NCI-H1092 treated with DMSO at 0.1 percent for 48 hours (cell line): ENCODE measurements around the gene MICALL2.
A peak's percentile ranks its signal among the peaks of the same experiment; 100 is the strongest.

Source experiments
- DNase-seq: peaks from one replicate; lab custom pipeline; 2025; lab: John Stamatoyannopoulos, UW

MICALL2 gene

DNA sequence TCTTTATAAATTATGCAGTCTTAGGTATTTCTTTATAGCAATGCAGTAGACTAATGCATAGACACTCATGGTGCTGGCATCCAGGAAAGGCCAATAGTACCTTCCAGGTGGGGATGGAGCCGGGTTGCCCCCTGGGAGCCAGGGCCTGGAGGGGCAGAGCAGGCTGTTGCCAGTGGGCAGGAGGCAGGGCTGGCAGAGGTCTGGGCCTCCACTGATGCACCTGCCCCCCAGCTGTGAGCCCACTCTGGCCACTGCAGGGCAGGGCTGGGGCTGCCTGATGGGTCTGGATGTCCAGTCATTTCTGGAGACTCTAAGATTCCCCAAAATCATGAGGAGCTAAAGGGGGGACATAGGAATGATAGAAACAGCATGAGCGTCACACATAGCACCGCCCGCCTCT is 66.7 kb downstream of the MICALL2 start:
- DNase-seq: no peak

DNA sequence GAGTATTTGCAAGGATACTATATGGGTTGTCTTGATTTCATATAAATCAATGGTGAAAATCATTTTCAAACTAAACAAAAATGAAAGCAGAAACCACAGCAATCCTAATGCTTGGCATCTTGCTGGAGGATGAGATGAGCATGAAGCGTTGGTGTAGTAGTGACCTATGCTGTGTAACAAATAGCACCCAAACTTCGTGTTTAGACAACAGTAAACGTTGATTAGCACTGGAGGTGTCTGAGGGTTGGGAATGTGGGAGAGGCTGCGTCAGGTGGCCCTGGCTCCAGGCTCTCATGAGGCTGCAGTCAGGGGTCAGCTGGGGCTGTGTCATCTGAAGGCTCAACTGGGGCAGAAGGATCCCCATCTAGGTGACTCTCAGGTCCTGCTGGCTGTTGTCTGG is 67.8 kb downstream of the MICALL2 start:
- DNase-seq: no peak

DNA sequence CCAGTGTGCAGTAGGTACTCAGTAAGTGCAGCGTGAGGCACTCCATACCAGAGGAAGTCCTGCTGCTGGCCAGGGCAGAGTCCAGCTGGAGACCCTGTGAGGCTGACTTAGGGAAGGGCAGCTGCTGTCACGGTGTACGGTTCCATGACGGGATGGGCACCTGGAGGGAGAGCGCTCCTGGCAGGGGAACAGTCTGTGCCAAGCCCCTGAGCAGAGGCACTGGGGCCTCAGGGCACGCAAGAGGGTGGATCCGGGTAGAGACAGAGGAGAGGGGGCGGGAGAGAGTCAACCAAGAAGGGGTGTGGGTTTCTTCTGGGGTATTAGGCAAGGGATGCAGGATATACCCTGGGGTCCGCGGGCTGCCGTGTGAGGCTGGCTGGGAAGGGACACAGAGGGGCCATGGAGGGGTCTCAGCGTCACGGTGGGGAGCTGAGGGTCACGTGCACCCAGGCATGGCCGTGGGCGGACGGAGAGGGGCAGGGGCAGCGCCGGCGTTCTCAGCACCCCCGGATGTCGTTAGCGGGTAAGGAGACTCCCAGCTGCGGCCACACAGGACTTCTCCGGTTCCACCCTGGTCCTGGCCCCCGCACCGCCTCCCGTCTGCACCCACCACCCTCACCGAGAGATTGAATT is 70.5 kb downstream of the MICALL2 start:
- DNase-seq: no peak

DNA sequence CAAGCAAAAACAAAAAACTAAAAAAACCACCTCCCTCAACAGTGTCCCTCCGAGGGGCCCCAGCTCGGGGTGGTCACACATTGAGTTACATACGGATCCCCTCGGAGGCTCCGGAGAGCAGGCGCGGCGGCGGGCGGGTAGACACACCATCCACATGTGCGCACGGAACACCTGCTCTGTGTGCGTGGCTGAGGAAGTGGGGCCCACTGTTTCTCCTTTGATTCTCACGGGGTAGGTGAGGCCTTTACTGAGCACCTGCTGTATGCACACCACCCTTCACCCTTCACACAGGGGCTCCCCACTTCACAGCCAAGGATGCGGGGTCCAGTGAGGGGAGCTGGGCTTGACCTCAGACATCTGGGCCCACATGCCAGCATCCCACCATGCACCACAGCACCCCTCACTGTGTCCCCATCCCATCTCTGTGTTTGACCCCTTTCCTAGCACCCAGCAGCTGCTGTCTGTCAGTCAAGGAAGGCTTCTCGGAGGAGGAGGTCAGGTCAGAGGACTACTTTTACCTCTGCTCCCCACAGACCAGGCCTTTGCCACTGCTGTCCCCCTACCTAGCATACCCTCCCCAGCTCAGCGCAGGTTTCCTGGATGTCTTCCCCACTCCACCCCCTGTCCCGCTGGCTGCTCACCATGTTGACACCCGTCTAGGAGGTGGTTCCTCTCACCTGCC is 71.1 kb downstream of the MICALL2 start:
- DNase-seq: no peak

DNA sequence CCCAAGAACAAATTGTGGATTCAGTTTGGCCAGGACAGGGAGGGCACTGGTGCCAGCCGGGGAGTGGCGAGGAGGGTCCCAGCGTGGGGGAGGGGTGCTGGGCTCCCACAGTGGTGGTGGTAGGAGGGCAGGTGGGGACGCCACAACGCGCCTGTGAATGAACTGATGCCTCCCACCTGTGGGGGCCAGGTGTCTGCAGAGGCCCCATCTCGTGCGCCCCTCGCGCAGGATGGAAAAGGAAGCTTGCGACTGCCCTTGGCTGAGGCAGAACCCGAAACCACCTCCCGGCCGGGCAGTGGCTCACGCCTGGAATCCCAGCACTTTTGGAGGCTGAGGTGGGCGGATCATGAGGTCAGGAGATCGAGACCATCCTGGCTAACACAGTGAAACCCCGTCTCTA is 72.0 kb downstream of the MICALL2 start:
- DNase-seq: no peak

DNA sequence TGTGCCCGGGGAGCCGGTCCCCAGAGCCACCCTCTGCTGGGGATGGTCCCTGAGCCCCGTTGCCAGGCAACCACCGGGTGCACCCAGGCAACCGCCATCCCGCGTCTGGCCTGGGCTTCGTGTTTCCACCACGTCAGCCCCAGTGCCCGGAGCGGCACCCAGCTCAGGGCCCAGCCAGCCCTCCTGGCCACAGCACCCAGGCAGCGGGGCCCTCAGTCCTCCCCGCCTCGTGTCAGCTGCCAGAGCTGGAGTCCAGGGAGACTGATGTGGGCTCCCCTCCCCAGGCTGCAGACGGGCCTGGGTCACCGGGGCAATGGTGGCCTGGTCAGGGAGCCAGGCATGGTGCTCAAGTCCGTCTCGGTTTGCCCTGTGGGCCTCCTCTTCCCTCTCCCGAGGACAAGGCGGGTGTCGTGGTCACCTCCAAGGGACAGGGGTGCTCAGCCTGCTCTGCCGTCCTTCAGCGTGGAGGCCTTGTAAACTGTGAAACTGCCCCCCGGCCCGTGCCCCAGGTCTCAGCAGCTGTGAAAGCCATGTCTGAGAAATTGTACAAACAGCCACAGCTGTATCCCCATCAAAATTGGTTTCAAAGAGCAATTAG is 72.5 kb downstream of the MICALL2 start:
- peak; percentile 40 for DNase-seq

DNA sequence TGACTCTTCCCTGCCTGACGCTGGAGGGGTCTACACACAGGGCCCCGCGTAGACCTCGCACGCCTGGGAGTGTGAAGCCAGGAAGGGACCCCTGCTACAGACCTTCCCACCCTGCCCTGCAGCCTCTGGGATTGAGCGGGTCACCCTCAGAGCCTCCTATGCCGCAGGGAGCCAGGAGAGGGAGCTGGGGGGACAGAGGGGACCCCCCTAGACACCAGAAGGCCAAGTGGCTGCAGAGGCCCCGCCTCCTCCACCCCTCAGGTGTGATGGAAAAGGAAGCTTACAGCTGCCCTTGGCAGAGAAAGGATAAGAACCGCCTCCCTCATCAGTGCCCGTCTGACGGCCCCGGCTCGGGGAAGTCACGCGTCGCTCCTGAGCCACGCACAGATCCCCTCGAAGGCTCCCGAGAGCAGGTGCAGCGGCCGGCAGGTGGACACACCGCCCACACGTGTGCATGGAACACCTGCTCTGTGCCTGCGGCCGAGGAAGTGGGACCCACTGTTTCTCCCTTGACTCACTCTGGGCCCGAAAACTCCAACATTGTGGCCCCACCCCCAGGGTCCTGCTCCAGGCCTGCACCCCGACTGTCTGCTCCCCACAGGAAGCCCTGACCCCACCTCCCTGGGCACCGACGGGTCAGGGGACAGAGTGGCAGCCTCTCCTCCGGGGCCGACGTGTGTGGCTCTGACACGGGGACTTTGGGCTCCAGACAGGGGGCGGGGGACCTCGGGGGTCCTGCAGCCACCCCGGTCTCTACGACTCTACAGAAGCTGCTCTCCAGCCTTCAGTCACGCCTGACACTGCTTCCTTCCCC is 73.3 kb downstream of the MICALL2 start:
- DNase-seq: no peak

DNA sequence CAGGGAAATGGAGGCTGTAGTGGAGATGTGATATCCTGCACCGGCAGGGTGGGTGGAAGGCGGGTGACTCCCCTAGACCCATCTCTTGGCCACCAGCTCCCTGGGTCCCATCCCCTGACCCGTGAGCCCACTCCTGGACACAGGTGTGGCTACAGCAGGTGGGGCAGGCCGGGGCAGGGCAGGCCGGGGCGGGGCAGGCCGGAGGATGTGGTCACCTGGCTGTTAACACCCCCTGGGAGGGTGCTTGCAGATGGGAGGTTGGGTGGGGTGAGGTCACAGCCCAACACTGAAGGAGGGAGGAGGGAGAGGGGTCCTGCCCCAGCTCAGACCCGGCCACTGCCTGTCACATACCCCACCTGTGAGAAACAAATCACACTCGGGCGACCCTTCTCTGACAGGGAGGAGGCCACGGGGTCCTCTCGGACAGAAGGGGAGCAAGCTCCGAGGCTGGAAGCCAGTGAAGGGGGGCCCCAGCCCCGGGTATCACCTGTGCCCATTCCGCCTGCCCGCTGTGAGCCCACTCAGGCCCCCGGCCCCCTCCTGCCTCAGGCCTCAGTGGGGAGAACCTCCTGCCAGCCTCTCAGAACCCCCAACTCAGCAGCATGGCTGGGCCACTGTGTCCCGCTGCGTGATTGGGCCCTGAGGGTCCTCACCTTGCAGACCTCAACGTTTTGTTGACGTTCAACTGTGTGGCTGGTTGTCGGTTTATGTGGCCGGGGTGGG is 74.0 kb downstream of the MICALL2 start:
- DNase-seq: no peak
